HG03097 (cell line): ENCODE measurements around the gene SMOC1.

Experiments
- ATAC-seq: cut with Tn5 transposase; IDR thresholded peaks from one replicate; pipeline ENCODE4 v1.9.1; 2021; ENCODE audit not compliant: unreplicated experiment, low FRiP score

SMOC1 gene

GRCh38 chr14:69972755-69973154 lies 93.5 kb downstream of the SMOC1 start:
- ATAC-seq, result no peak

- no peak for ATAC-seq
Measured at GRCh38 chr14:69973846-69974245, 94.6 kb downstream of the SMOC1 start.

GRCh38 chr14:69979882-69980281 lies 100.7 kb downstream of the SMOC1 start:
- ATAC-seq, result no peak

GRCh38 chr14:69980457-69981425 lies 101.5 kb downstream of the SMOC1 start:
- ATAC-seq, result no peak

DNA sequence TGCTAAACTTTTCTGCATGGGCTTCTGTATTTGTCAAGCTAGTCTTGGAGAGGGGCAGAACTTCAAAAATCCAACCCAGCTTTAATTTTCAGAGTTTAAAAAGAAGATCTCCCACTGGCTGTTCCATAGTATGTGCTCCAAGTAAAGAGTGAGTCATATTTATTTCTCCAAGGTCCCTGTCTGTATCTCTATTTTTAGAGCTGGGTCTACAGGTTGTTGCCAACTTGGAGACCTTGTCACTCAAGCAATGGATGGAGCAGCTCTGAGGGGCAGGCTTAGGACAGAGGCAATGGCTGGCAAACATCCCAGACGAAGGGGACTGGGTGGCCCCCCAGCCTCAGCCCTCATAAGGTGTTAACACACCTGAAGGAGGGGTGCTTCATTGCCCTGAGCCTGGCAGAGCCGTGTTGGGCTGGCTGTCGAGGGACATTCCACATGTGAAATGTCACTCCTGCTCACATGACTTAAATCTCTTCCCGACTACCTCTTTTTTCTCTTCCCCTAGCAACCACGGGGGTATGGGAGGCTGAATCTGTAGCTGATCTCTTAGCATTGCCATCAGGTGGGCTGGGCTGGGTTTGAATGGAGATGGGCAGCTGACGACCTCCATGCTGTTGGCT lies 103.1 kb downstream of the SMOC1 start:
- no peak for ATAC-seq

DNA sequence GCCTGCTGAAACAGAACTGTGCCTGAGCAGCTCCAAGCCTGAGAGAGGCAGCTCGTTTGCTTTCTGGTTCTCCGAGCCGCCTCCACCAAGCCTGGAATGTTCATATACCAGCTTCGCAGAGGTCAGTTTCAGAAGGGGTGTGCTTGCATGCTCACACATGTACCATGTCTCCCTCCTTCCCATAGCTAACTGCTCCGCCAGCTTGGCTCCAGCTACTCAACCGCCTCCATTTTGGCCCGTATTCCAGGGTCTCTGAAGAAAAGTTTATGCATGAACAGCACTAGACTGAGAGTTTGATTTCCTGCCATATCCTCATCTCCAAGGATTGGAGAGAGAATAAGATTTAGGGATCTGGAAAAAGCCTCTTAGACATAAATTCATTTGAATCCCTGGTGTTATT lies 103.7 kb downstream of the SMOC1 start:
- no peak for ATAC-seq

- ATAC-seq, result no peak
Measured at GRCh38 chr14:69983317-69983716, 104.1 kb downstream of the SMOC1 start.

DNA sequence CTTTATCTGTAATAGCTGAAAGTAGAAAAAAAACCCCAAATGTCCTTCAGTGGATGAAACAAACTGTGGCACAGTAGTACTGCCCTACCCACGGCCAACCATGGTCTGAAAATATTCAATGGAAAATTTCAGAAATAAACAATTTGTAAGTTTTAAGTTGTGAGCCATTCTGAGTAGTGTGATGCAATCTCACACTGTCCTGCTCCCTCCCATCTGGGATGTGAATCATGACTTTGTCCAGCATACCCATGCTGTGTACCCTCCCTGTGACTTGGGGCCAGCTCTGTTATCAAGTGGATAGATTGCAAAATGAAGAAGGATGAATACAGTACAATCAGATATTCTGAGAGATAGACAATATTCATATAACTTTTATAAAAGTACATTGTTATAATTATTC lies 106.2 kb downstream of the SMOC1 start:
- no peak for ATAC-seq

DNA sequence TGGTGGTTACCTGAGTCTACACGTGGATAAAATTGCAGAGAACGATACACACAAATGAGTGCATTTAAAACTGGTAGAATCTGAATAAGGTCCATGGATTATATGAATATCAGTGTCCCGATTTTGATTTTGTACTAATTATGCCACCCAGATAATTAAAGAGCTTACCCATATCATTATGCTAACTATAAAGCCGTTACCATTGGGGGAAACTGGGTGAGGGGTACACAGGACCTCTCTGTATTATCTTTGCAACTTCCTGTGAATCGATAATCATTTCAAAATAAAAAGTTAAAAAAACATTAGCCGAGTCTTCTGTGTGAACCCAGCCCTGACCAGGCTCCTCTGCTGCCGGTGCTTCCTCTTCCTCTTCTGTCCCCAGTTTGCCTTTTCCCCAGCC lies 107.1 kb downstream of the SMOC1 start:
- ATAC-seq, result no peak

DNA sequence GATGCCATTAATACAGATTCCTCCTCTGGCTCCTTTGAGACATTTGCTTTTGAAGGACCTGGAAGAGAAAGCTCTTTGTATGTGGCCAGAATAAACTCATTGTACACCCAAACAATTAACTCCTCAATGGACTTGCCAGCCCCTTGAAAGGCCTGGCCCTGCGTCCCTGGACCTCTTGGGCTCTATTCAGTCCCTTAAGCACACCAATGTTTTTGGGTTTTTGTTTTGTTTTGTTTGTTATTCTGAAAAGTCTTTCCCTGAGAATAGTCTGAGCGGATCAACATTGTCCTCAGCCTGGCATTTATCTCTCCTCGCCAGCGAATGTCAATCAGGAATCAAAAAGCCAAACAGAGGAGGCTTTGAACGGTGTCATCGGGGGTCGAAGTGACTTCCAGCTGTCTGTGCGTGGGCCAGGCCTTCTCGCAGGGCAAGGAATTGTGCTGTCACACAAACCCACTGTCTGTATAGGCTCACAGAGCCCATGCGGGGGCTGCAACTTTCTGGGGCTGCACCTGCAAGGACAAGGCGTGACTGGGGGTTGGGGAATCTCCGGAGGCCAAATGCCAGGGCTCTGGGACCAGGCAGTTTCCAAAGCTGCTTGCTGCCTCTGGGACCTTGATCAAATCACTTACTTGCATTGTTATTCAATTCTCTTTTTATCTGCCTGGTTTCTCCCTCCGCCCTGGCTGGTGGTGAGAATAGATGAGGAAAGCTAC lies 108.3 kb downstream of the SMOC1 start:
- ATAC-seq, result no peak

GRCh38 chr14:69988979-69989378 lies 109.8 kb downstream of the SMOC1 start:
- ATAC-seq, result no peak

- ATAC-seq, result no peak
Measured at GRCh38 chr14:69989622-69990021, 110.4 kb downstream of the SMOC1 start.

GRCh38 chr14:69990323-69990722 lies 111.1 kb downstream of the SMOC1 start:
- no peak for ATAC-seq

GRCh38 chr14:69991422-69991821 lies 112.2 kb downstream of the SMOC1 start:
- no peak for ATAC-seq

GRCh38 chr14:69992564-69992963 lies 113.3 kb downstream of the SMOC1 start:
- ATAC-seq, result no peak

- ATAC-seq, result no peak
Measured at GRCh38 chr14:69993326-69993725, 114.1 kb downstream of the SMOC1 start.

DNA sequence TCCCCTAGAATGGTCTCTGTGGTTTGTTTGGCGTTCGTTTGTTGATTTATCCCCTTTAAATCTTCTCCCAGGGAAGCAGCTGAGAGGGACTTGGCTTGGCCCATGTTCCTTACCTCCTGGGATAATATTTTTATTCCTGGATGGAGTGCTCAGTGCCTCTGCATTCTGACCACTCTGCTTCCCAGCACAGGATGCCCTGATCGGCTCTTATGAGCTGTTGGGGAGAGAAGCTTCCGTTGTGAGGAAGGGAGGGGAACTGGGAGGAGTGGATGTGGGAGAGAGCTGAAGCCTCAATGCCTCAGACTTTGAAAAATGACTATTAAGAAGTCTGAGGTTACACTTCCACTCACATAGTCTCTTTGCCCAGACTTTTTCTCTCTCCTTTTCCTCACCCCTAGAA lies 114.8 kb downstream of the SMOC1 start:
- ATAC-seq, result no peak

DNA sequence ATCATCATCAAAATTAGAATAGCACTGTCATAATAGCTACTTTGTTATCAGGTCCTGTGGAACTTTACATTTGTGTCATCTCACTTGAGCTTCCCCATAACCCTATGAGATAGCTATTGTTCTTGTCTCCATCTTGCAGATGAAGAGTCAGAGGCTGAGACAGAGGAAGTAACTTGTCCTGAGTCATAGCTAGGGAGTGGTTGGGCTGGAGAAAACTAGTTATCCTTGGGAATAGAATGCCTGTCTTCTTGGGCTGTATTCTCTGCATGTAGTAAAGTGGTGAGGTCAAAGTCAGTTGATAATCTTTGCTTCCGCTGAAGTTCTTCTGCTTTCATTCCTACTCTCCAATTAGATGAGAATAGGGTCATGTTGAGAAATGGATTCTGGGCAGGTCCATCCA lies 117.0 kb downstream of the SMOC1 start:
- ATAC-seq, result no peak

DNA sequence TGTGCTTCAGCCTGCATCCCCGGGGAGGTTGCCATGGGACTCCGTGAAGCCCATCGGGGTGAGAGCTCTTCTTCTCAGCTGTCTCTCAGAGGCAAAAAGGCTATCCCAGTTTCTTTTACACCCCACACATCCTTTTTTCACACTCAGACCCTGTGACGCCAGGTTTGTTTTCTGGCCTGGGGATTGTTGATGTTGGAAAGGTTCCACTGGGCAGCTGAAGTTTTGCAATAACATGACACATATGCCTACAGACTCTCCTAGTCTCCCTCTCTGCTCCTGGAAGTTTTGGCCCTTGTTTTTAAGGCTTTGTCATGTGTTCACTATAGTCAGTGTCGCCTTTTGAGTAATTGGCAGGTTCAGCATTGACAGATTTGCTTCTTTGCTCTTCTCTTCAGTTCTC lies 118.6 kb downstream of the SMOC1 start:
- no peak for ATAC-seq

GRCh38 chr14:69999261-69999674 lies 120.1 kb downstream of the SMOC1 start:
- ATAC-seq, result no peak

- no peak for ATAC-seq
Measured at GRCh38 chr14:70000601-70001000, 121.4 kb downstream of the SMOC1 start.
